ENCODE results near the gene ERC1.

The ERC1 gene

GRCh38 chr12:1533205-1533601, 542.2 kb downstream of the ERC1 start:
- POLR2A ChIA-PET, result no interaction called here

GRCh38 chr12:1533602-1534304, 542.7 kb downstream of the ERC1 start:
- no peak for DNase-seq (ENCODE audit: low read depth, low spot score)
- CTCF ChIA-PET, result interaction anchor here (1.8 to 4.1 kb wide), 2 partner anchors 11 to 415 kb away, joined by 12 to 19 read pairs; no protein-coding TSS in a partner anchor
- peak overlapping the region; percentile 28 for H3K4me3 ChIP-seq (ENCODE audit: low read depth, low read length)
- no peak for TF ChIP-seq CTCF (IDR thresholded peaks at IDR 0.05; ENCODE audit: insufficient read depth, low read length, missing control alignments)
- POLR2A ChIA-PET, result no interaction called here

More at GRCh38 chr12:1533205-1533601, 542.2 kb downstream of the ERC1 start:
- TF ChIP-seq CTCF (IDR thresholded peaks at IDR 0.05; ENCODE audit: insufficient read depth, low read length, missing control alignments), result no peak
- CTCF ChIA-PET, result interaction anchor here (0.6 to 4.1 kb wide), 4 partner anchors 26 to 415 kb away, joined by 3 to 19 read pairs (median 4); no protein-coding TSS in a partner anchor
- H3K4me3 ChIP-seq (ENCODE audit: low read depth, low read length), result peak overlapping the region; percentile 28
- no peak for DNase-seq (ENCODE audit: low read depth, low spot score)

- CTCF ChIA-PET, result interaction anchor here (1.7 to 4.1 kb wide), 3 partner anchors 10 to 416 kb away, joined by 5 to 19 read pairs (median 12); no protein-coding TSS in a partner anchor
- no peak overlapping the region for H3K4me3 ChIP-seq (ENCODE audit: low read depth, low read length)
- DNase-seq (ENCODE audit: low read depth, low spot score), result no peak
- POLR2A ChIA-PET, result interaction anchor here (0.6 to 0.7 kb wide), 2 partner anchors 17 to 41 kb away, joined by 3 read pairs; no protein-coding TSS in a partner anchor
- TF ChIP-seq CTCF (IDR thresholded peaks at IDR 0.05; ENCODE audit: insufficient read depth, low read length, missing control alignments), result no peak
Observed at GRCh38 chr12:1534748-1535147, 543.7 kb downstream of the ERC1 start.

- H3K4me3 ChIP-seq (ENCODE audit: low read depth, low read length), result no peak overlapping the region
- ChIA-PET POLR2A (no interaction called here), CTCF (interaction anchor here (1.3 kb wide), 1 partner anchor 419 kb away, joined by 6 read pairs; no protein-coding TSS in a partner anchor)
- DNase-seq (ENCODE audit: low read depth, low spot score), result no peak
- TF ChIP-seq CTCF (IDR thresholded peaks at IDR 0.05; ENCODE audit: insufficient read depth, low read length, missing control alignments), result no peak
Observed at GRCh38 chr12:1536817-1537216, 545.8 kb downstream of the ERC1 start.

GRCh38 chr12:1539135-1539534, 548.1 kb downstream of the ERC1 start:
- ChIA-PET POLR2A (no interaction called here), CTCF (interaction anchor here (1.1 to 1.5 kb wide), 3 partner anchors 19 to 421 kb away, joined by 3 read pairs; no protein-coding TSS in a partner anchor)
- no peak overlapping the region for H3K4me3 ChIP-seq (ENCODE audit: low read depth, low read length)
- DNase-seq (ENCODE audit: low read depth, low spot score), result no peak
- no peak for TF ChIP-seq CTCF (IDR thresholded peaks at IDR 0.05; ENCODE audit: insufficient read depth, low read length, missing control alignments)

GRCh38 chr12:1540690-1541089, 549.7 kb downstream of the ERC1 start:
- no peak for DNase-seq (ENCODE audit: low read depth, low spot score)
- CTCF ChIA-PET, result interaction anchor here (1.5 to 6.7 kb wide), 2 partner anchors 21 to 423 kb away, joined by 3 to 39 read pairs; no protein-coding TSS in a partner anchor
- no peak for TF ChIP-seq CTCF (IDR thresholded peaks at IDR 0.05; ENCODE audit: insufficient read depth, low read length, missing control alignments)
- POLR2A ChIA-PET, result interaction anchor here (0.7 kb wide), 1 partner anchor 423 kb away, joined by 3 read pairs; no protein-coding TSS in a partner anchor
- H3K4me3 ChIP-seq (ENCODE audit: low read depth, low read length), result no peak overlapping the region
